Thymus (tissue), 11 donors: ENCODE measurements around the gene TMEM40. TPM values are rescaled to one million over a fixed set of nuclear protein-coding genes. Genes with fewer than 3 reads are reported as not detected.

Experiments used
- DNase-seq, 9 donors: peaks; one replicate each; pipeline ENCODE4 v3.0.0-alpha.2; 2013; ENCODE audit warnings: low spot score in 9 of 9, low read depth in 6 of 9, missing footprints in 1 of 9
- H3K27ac ChIP-seq, 2 donors: one replicate each; pipeline ENCODE4 v1.5.1; 2013; ENCODE audit warnings: control low read depth in 1 of 2, low read depth in 1 of 2, low read length in 1 of 2, mild to moderate bottlenecking in 1 of 2, moderate library complexity in 1 of 2
- H3K27me3 ChIP-seq, 2 donors: one replicate each; pipeline ENCODE4 v1.5.1; 2013; ENCODE audit warnings: low read length in 1 of 2; ENCODE audit not compliant: control insufficient read depth in 2 of 2, insufficient read depth in 1 of 2
- H3K36me3 ChIP-seq, 2 donors: one replicate each; pipeline ENCODE4 v1.5.1; 2013; ENCODE audit warnings: low read length in 1 of 2, mild to moderate bottlenecking in 1 of 2, moderate library complexity in 1 of 2; ENCODE audit not compliant: control insufficient read depth in 2 of 2, insufficient read depth in 2 of 2
- H3K4me1 ChIP-seq, 2 donors: one replicate each; pipeline ENCODE4 v1.5.1; 2013; ENCODE audit warnings: low read length in 2 of 2; ENCODE audit not compliant: control insufficient read depth in 2 of 2, insufficient read depth in 2 of 2
- H3K4me3 ChIP-seq, 2 donors: one replicate each; pipeline ENCODE4 v1.5.1; 2013; ENCODE audit warnings: low read length in 2 of 2, control low read depth in 1 of 2, mild to moderate bottlenecking in 1 of 2
- H3K9me3 ChIP-seq, 2 donors: one replicate each; pipeline ENCODE4 v1.5.1; 2013; ENCODE audit warnings: low read length in 1 of 2, mild to moderate bottlenecking in 1 of 2; ENCODE audit not compliant: control insufficient read depth in 2 of 2, insufficient read depth in 1 of 2
- WGBS: extraction: QIAGEN DNeasy Blood & Tissue Kit; methylation state at CpG from one replicate; pipeline ENCODE4 v1.1.7; 2013; 5-methylcytosine and 5-hydroxymethylcytosine counted together
- polyA plus RNA-seq: library from polyadenylated mRNA; stranded (reverse); fragments of 200-250 nt; gene quantifications from one replicate; pipeline ENCODE4 v1.2.3, GENCODE V29; 2013
- total RNA-seq: library from RNA; stranded (reverse); fragments of 120-200 nt; gene quantifications from one replicate; pipeline ENCODE4 v1.2.4, GENCODE V29; 2013
- donor health status: healthy.

Gene TMEM40
- total and polyA plus RNA-seq, 2 donors, result 0.76 to 14.1 TPM

- Histone ChIP-seq H3K4me3 (no peak overlapping the region), H3K27ac (no peak overlapping the region), H3K36me3 (no peaks in the 10 kb centered on the region), H3K27me3 (no peaks in the 10 kb centered on the region), H3K9me3 (no peaks in the 10 kb centered on the region), H3K4me1 (peaks cover 0 to 3% of the 10 kb centered on the region in 2 donors)
- WGBS, result 94% methylated on average over 5 of the region's 5 CpGs
- no peak for DNase-seq
Measured at GRCh38 chr3:12748477-12748876, 10.6 kb downstream of the TMEM40 start.

- H3K36me3 ChIP-seq, result no peaks in the 10 kb centered on the region
- H3K4me3 ChIP-seq, result no peak overlapping the region
- no peak for DNase-seq
- no peak overlapping the region for H3K27ac ChIP-seq
- H3K9me3 ChIP-seq, result no peaks in the 10 kb centered on the region
- 94% methylated on average over 10 of the region's 10 CpGs for WGBS
- H3K27me3 ChIP-seq, result no peaks in the 10 kb centered on the region
- H3K4me1 ChIP-seq, result peaks cover 0 to 3% of the 10 kb centered on the region in 2 donors
Measured at GRCh38 chr3:12746419-12746818, 12.6 kb downstream of the TMEM40 start.

- 98% methylated on average over 1 of the region's 1 CpG for WGBS
- H3K4me3 ChIP-seq, result no peak overlapping the region
- H3K4me1 ChIP-seq, result no peaks in the 10 kb centered on the region
- H3K36me3 ChIP-seq, result no peaks in the 10 kb centered on the region
- DNase-seq, result no peak
- peaks cover 0 to 3% of the 10 kb centered on the region in 2 donors for H3K27me3 ChIP-seq
- H3K9me3 ChIP-seq, result no peaks in the 10 kb centered on the region
- H3K27ac ChIP-seq, result no peak overlapping the region
Measured at GRCh38 chr3:12744326-12744725, 14.7 kb downstream of the TMEM40 start.

- H3K27me3 ChIP-seq, result peaks cover 0 to 3% of the 10 kb centered on the region in 2 donors
- no peak for DNase-seq
- WGBS, result 90% methylated on average over 11 of the region's 11 CpGs
- no peaks in the 10 kb centered on the region for H3K36me3 ChIP-seq
- no peak overlapping the region for H3K27ac ChIP-seq
- no peaks in the 10 kb centered on the region for H3K4me1 ChIP-seq
- no peak overlapping the region for H3K4me3 ChIP-seq
- H3K9me3 ChIP-seq, result no peaks in the 10 kb centered on the region
Measured at GRCh38 chr3:12743583-12743982, 15.5 kb downstream of the TMEM40 start.

- Histone ChIP-seq H3K27me3 (peaks cover 0 to 3% of the 10 kb centered on the region in 2 donors), H3K4me1 (no peaks in the 10 kb centered on the region), H3K27ac (no peak overlapping the region), H3K36me3 (no peaks in the 10 kb centered on the region), H3K9me3 (no peaks in the 10 kb centered on the region), H3K4me3 (no peak overlapping the region)
- 86% methylated on average over 5 of the region's 5 CpGs for WGBS
- no peak for DNase-seq
Measured at GRCh38 chr3:12742330-12743107, 16.5 kb downstream of the TMEM40 start.

- no peak overlapping the region for H3K4me3 ChIP-seq
- peaks cover 0 to 3% of the 10 kb centered on the region in 2 donors for H3K27me3 ChIP-seq
- H3K4me1 ChIP-seq, result no peaks in the 10 kb centered on the region
- DNase-seq, result no peak
- no peaks in the 10 kb centered on the region for H3K9me3 ChIP-seq
- H3K27ac ChIP-seq, result no peak overlapping the region
- WGBS, result 93% methylated on average over 2 of the region's 2 CpGs
- H3K36me3 ChIP-seq, result no peaks in the 10 kb centered on the region
Measured at GRCh38 chr3:12741209-12741608, 17.9 kb downstream of the TMEM40 start.

GRCh38 chr3:12737833-12738232, 21.2 kb downstream of the TMEM40 start:
- Histone ChIP-seq H3K27me3 (peaks cover 0 to 3% of the 10 kb centered on the region in 2 donors), H3K9me3 (no peaks in the 10 kb centered on the region), H3K4me1 (no peaks in the 10 kb centered on the region), H3K36me3 (no peaks in the 10 kb centered on the region), H3K4me3 (no peak overlapping the region), H3K27ac (no peak overlapping the region)
- DNase-seq, result no peak
- 84% methylated on average over 6 of the region's 6 CpGs for WGBS

GRCh38 chr3:12737319-12737718, 21.7 kb downstream of the TMEM40 start:
- no peaks in the 10 kb centered on the region for H3K9me3 ChIP-seq
- WGBS, result 95% methylated on average over 2 of the region's 2 CpGs
- no peaks in the 10 kb centered on the region for H3K4me1 ChIP-seq
- no peaks in the 10 kb centered on the region for H3K36me3 ChIP-seq
- H3K4me3 ChIP-seq, result no peak overlapping the region
- no peak overlapping the region for H3K27ac ChIP-seq
- DNase-seq, result no peak
- H3K27me3 ChIP-seq, result peaks cover 0 to 3% of the 10 kb centered on the region in 2 donors

GRCh38 chr3:12734960-12735359, 24.1 kb downstream of the TMEM40 start:
- H3K9me3 ChIP-seq, result no peaks in the 10 kb centered on the region
- no peak overlapping the region for H3K27ac ChIP-seq
- H3K4me1 ChIP-seq, result no peaks in the 10 kb centered on the region
- H3K36me3 ChIP-seq, result no peaks in the 10 kb centered on the region
- no peak overlapping the region for H3K4me3 ChIP-seq
- WGBS, result 96% methylated on average over 4 of the region's 4 CpGs
- H3K27me3 ChIP-seq, result no peaks in the 10 kb centered on the region
- no peak for DNase-seq
